Measurements from ENCODE around the gene GARRE1. TPM values are rescaled to one million over a fixed set of nuclear protein-coding genes. Genes with fewer than 3 reads are reported as not detected.
A peak's percentile ranks its signal among the peaks of the same experiment; 100 is the strongest.
"Not testable (repeated sequence)": the region's sequence is repeated elsewhere in the genome, so short reads cannot be mapped to it uniquely, and the experiment has no call there.

GARRE1 gene
- total RNA-seq, 2 experiments from 2014 or later = 8.1 to 9.3 TPM

GRCh38 chr19:34236035-34236987 lies 18.0 kb upstream of the GARRE1 start:
- CTCF ChIA-PET = interaction anchor here (1.1 to 1.9 kb wide), 2 partner anchors 11 to 13 kb away, joined by 3 to 5 read pairs; no protein-coding TSS in a partner anchor
- peaks cover 10% of the 10 kb centered on the region for H3K36me3 Mint-ChIP-seq
- peaks cover 22% of the 10 kb centered on the region for H3K4me1 Mint-ChIP-seq
- no peaks in the 10 kb centered on the region for H3K27me3 Mint-ChIP-seq
- H3K9me3 Mint-ChIP-seq (ENCODE audit: low read depth) = no peaks in the 10 kb centered on the region
- H3K4me3 Mint-ChIP-seq = no peak overlapping the region
- no peak overlapping the region for H3K27ac Mint-ChIP-seq
- ATAC-seq = no peak
- DNase-seq = no peak

- peaks cover 10% of the 10 kb centered on the region for H3K36me3 Mint-ChIP-seq
- H3K27ac Mint-ChIP-seq = no peak overlapping the region
- CTCF ChIA-PET = interaction anchor here (1.9 kb wide), 1 partner anchor 11 kb away, joined by 5 read pairs; no protein-coding TSS in a partner anchor
- H3K27me3 Mint-ChIP-seq = no peaks in the 10 kb centered on the region
- no peak for ATAC-seq
- H3K4me3 Mint-ChIP-seq = no peak overlapping the region
- DNase-seq = no peak
- H3K9me3 Mint-ChIP-seq (ENCODE audit: low read depth) = no peaks in the 10 kb centered on the region
- peaks cover 14% of the 10 kb centered on the region for H3K4me1 Mint-ChIP-seq
These were observed 17.1 kb upstream of the GARRE1 start for GRCh38 chr19:34237283-34237682.

GRCh38 chr19:34237939-34238338 lies 16.4 kb upstream of the GARRE1 start:
- ATAC-seq = no peak
- Mint-ChIP-seq H3K27me3 (no peaks in the 10 kb centered on the region), H3K36me3 (peaks cover 8% of the 10 kb centered on the region), H3K9me3 (ENCODE audit: low read depth) (no peaks in the 10 kb centered on the region), H3K4me1 (peaks cover 7% of the 10 kb centered on the region), H3K27ac (no peak overlapping the region), H3K4me3 (no peak overlapping the region)
- no peak for DNase-seq
- CTCF ChIA-PET = interaction anchor here (1.9 kb wide), 1 partner anchor 12 kb away, joined by 5 read pairs; no protein-coding TSS in a partner anchor

- no peak overlapping the region for H3K4me3 Mint-ChIP-seq
- H3K4me1 Mint-ChIP-seq = peaks cover 2% of the 10 kb centered on the region
- H3K36me3 Mint-ChIP-seq = no peaks in the 10 kb centered on the region
- no peak overlapping the region for H3K27ac Mint-ChIP-seq
- H3K9me3 Mint-ChIP-seq (ENCODE audit: low read depth) = no peaks in the 10 kb centered on the region
- ATAC-seq = no peak
- CTCF ChIA-PET = no interaction called here
- no peak for DNase-seq
- H3K27me3 Mint-ChIP-seq = no peaks in the 10 kb centered on the region
These were observed 12.6 kb upstream of the GARRE1 start for GRCh38 chr19:34241513-34242337.

GRCh38 chr19:34243138-34243875 lies 11.0 kb upstream of the GARRE1 start:
- H3K27me3 Mint-ChIP-seq; H3K4me1 Mint-ChIP-seq; H3K4me3 Mint-ChIP-seq; DNase-seq; H3K27ac Mint-ChIP-seq; H3K9me3 Mint-ChIP-seq (ENCODE audit: low read depth); CTCF ChIA-PET; H3K36me3 Mint-ChIP-seq; ATAC-seq: not testable (repeated sequence)

GRCh38 chr19:34243876-34244578 lies 10.3 kb upstream of the GARRE1 start:
- H3K27me3 Mint-ChIP-seq = no peaks in the 10 kb centered on the region
- peaks cover 2% of the 10 kb centered on the region for H3K4me1 Mint-ChIP-seq
- H3K4me3 Mint-ChIP-seq = no peak overlapping the region
- CTCF ChIA-PET = no interaction called here
- H3K27ac Mint-ChIP-seq = no peak overlapping the region
- no peaks in the 10 kb centered on the region for H3K9me3 Mint-ChIP-seq (ENCODE audit: low read depth)
- H3K36me3 Mint-ChIP-seq = no peaks in the 10 kb centered on the region
- ATAC-seq = no peak
- DNase-seq = no peak

- H3K27me3 Mint-ChIP-seq = no peaks in the 10 kb centered on the region
- no peak overlapping the region for H3K4me3 Mint-ChIP-seq
- H3K9me3 Mint-ChIP-seq (ENCODE audit: low read depth) = no peaks in the 10 kb centered on the region
- CTCF ChIA-PET = interaction anchor here (1.3 kb wide), 1 partner anchor 19 kb away, joined by 3 read pairs; no protein-coding TSS in a partner anchor
- ATAC-seq (no peak), DNase-seq (no peak)
- no peak overlapping the region for H3K27ac Mint-ChIP-seq
- peaks cover 2% of the 10 kb centered on the region for H3K4me1 Mint-ChIP-seq
- H3K36me3 Mint-ChIP-seq = no peaks in the 10 kb centered on the region
These were observed 9.6 kb upstream of the GARRE1 start for GRCh38 chr19:34244611-34245299.

GRCh38 chr19:34246340-34246739 lies 8.0 kb upstream of the GARRE1 start:
- no peaks in the 10 kb centered on the region for H3K9me3 Mint-ChIP-seq (ENCODE audit: low read depth)
- H3K4me3 Mint-ChIP-seq = no peak overlapping the region
- H3K4me1 Mint-ChIP-seq = peaks cover 2% of the 10 kb centered on the region
- ATAC-seq (no peak), DNase-seq (no peak)
- no peaks in the 10 kb centered on the region for H3K27me3 Mint-ChIP-seq
- no peak overlapping the region for H3K27ac Mint-ChIP-seq
- CTCF ChIA-PET = interaction anchor here (0.7 kb wide), 1 partner anchor 112 kb away, joined by 3 read pairs; no protein-coding TSS in a partner anchor
- no peaks in the 10 kb centered on the region for H3K36me3 Mint-ChIP-seq

- DNase-seq (no peak), ATAC-seq (no peak)
- Mint-ChIP-seq H3K27me3 (no peaks in the 10 kb centered on the region), H3K4me1 (peaks cover 5% of the 10 kb centered on the region), H3K27ac (no peak overlapping the region), H3K9me3 (ENCODE audit: low read depth) (no peaks in the 10 kb centered on the region), H3K36me3 (no peaks in the 10 kb centered on the region), H3K4me3 (no peak overlapping the region)
- CTCF ChIA-PET = interaction anchor here (1.4 kb wide), 1 partner anchor 13 kb away, joined by 3 read pairs; no protein-coding TSS in a partner anchor
These were observed 5.4 kb upstream of the GARRE1 start for GRCh38 chr19:34248941-34249340.

- ATAC-seq; CTCF ChIA-PET; H3K27ac Mint-ChIP-seq; H3K9me3 Mint-ChIP-seq (ENCODE audit: low read depth); H3K27me3 Mint-ChIP-seq; H3K36me3 Mint-ChIP-seq; DNase-seq: not testable (repeated sequence)
- H3K4me3 Mint-ChIP-seq = peak overlapping the region; percentile 83
- peaks cover 17% of the 10 kb centered on the region for H3K4me1 Mint-ChIP-seq
These were observed 1.2 kb upstream of the GARRE1 start for GRCh38 chr19:34253167-34253566.

GRCh38 chr19:34253681-34254045 lies 691 bp upstream of the GARRE1 start:
- H3K36me3 Mint-ChIP-seq; H3K27me3 Mint-ChIP-seq; ATAC-seq; H3K9me3 Mint-ChIP-seq (ENCODE audit: low read depth); DNase-seq; CTCF ChIA-PET: not testable (repeated sequence)
- H3K27ac Mint-ChIP-seq = peak overlapping the region; percentile 93
- peaks cover 17% of the 10 kb centered on the region for H3K4me1 Mint-ChIP-seq
- peak overlapping the region; percentile 83 for H3K4me3 Mint-ChIP-seq

Data from activated CD8-positive, alpha-beta memory T cell treated with anti-CD3 and anti-CD28 coated beads, Interleukin-2, amount 10 ng/mL, durations not matched to agents 7 days and 5 days (primary cell).